NCI-H748 (cell line): ENCODE results near the gene INO80C.
"Not testable (repeated sequence)": the region's sequence is repeated elsewhere in the genome, so short reads cannot be mapped to it uniquely, and the experiment has no call there.

ENCODE experiments used
- DNase-seq: peaks from one replicate; lab custom pipeline; 2025; ENCODE audit not compliant: unreplicated experiment; lab: John Stamatoyannopoulos, UW

The INO80C gene

DNA sequence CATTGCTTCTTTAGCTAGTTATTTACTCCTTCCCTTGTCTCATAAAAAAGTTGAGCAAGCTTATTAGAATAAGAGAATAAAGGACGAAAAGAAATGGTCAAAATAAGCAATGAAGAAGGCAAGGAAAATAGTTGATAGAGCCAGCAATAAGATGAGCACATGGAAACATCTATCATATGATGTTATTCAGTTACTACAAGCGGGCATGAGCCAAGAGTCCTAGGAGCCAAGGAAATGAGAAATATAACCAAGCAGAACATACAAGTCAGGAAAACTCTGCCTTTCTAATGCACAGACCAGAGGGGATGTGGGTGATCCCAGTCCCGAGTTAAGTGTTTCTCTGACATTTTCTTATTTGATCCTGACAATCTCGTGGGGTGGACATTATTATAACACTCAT lies 33.9 kb downstream of the INO80C start:
- DNase-seq, result no peak

DNA sequence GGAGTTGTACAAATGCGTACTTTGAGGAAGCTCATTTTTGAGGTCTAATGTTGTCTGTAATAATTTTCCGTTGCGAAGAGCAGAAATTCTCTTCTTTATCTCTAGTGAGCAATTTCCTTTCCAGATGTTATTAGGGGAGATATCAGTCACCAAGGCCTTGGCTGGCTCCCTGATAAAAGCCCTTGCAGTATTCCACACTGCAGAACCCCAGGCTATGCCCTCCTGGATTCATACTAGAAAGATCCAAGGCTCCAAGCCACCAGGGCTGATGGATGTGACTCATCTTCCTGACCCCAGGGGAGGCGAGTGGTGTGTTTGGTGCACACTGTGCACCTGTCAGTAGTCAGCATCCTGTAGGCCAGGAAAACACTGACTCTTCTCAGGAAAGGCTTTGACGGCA lies 34.7 kb downstream of the INO80C start:
- DNase-seq, result no peak

DNA sequence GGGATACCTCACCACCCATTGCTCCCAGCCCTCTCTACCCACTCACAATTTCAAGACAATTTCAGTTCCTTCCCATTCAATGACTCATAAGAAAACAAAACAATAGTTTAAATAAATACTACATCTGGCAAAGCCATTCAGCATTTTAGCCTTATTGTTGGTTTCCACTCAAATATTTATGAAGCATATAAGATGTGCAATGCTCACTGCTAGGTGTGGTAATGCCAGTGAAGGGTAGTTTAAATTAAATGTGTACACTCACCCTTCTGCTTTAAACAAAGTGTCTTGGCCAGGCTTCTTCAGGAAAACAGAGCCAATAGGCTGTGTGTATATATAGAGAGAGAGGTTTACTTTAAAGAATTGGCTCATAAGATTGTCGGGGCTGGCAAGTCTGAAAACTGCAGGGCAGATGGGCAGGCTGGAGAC lies 37.0 kb downstream of the INO80C start:
- no peak for DNase-seq

DNA sequence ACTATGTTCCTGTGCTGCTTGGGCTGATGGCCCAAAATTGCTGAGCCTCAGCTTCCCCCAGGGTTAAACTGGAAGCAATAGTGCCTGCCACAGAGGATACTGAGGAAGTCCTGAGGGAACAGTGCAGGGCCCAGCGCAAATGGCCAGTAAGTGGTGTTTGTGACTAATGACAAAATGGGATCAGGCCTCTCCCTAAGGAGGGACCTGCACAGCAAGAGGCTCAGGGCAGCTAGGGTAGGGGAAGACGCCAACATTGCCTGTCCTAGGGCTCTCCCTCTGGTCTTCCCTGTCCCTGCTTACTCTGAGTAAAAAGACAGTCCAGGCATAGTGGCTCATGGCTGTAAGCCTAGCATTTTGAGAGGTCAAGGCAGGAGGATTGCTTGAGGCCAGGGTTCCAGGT lies 37.8 kb downstream of the INO80C start:
- DNase-seq, result no peak

DNA sequence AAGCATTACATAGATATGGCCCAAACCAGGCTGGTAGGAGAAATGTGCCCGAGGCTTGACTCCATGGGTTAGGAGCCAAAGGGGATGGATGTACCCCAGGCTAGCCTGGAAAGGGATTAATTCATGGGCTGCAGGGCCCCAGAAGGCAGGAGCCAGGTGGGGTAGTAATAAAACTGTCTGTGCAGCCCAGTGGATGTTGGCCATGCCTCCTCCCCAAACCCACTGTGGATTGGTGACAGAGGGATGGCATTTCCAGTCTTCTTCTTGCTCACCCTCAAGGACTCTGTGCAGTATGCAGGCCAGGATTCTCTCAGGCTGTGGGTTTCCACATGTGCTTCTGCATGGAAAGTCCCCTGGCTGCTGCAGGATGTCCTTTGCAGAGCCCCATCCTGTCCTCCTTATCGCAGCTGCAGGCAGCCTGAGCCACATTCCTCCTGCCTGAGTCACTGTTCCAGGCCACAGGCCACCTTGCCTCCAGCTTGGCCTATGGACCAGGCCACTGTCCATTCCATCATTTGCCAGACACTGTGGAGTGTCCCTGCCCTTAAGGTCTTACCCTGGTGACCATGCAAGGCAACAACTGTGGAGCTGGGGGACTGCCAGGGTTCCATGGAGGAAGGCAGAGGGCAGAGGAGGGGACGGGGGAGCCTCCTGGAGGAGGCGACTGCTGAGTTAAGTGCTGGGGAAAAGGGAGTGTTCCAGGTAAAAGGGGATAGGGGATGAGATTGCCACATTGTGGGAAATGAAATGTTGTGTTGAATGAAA lies 38.9 kb downstream of the INO80C start:
- no peak for DNase-seq

DNA sequence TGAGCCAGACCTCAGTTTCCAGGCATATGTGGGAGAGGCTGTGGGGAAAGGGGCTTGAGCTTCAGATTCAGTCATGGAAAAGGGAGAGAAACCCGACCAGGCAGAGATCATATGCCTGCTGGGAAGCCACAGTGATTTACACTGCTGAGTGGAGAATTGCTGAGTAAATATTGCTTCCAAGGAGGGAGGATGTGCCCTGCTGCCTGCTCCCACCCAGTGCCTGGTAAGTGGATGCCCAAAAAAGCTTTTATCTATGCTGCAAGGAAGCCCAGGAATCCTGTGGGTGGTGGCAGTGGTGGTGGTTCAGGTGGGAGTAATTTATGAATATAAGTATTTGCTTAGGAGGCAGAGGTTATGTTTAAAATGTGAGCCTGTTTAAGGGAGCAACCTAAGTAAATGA lies 39.5 kb downstream of the INO80C start:
- DNase-seq, result peak; percentile 78

DNA sequence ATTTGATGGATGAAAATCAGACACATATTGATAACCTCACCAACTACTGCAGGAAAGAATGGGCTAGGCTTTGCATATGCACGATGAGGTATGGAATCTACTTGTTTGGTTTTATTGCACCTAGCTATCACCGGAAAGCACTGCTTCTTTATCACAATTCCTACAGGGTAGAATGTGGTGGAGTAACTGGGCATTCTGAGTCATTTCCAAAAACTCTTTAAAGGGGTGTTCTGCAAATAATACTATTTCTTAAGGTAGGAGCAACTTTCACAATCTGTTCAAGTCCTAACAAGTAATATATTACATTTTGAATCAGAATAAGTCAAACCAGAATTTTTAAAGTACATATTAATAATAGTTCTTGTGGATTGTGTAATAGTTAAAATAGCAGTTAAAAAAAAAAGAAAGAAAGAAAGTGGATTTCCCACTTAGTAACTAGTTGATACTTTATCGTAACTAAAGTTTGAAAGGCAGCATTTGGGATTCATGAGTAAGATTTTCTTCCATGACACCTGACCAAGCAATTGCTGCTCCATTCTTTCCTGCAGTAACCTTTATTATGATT lies 40.5 kb downstream of the INO80C start:
- no peak for DNase-seq

DNA sequence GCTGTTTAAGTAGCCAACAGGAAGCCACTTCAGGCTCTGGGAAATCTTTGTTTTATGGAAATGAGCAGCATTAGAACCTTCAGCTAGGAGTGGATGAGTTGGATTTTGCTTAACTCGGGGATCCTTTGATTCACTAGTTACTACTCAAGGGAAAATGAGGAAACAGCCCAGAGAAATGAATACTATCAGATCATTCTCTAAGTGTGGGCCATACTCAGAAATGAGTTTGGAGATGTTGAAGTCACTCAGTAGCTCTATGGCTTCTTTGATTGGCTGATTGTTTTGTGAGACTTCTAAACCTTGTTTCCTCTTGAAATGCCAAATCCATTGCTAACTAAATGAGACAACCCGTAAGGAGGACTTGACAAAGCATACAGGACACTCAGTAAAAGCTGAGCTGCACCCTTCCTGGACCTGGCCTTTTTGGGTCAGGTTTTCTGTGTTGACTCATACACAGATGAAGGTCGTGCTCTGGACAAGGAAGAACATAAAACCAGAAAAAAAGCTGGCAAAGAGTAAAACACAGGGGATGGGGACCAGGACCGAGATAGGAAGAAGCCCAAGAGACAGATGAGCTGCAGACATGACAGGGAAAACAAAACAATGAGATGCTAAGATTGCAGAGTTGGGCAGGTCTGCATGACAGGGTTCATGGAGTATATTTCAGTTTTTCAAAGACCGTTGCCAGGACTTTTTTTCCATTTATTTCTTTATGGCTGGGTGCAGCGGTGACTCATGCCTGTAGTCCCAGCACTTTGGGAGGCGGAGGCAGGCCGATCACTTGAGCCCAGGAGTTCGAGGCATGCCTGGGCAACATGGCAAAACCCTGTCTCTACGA lies 41.6 kb downstream of the INO80C start:
- no peak for DNase-seq

DNA sequence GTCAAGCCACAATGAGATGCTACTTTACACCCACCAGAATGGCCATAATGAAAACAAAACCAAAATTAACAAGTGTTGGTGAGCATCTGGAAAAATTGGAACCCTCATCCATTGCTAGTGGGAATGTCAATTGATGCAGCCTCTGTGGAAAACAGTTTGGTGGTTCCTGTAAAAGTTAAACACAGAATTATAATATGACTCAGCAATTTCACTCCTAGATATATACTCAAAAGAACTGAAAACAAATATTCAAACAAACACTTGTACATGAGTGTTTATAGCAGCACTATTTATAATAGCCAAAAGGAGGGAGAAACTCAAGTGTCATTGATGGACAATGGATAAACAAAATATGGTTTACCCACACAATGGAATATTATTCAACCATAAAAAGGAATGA lies 43.0 kb downstream of the INO80C start:
- no peak for DNase-seq

DNA sequence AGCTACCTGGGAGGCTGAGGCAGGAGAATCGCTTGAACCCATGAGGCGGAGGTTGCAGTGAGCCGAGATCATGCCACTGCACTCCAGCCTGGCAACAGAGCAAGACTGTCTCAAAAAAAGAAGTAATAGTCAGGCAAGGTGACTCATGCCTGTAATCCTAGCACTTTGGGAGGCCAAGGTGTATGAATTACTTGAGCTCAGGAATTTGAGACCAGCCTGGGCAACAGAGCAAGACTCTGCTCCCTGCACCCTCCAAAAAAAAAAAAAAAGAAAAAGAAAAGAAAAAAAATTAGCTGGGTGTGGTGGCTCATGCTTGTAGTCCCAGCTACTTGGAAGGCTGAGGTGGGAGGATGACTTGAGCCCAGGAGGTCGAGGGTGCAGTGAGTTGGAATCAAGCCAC lies 44.7 kb downstream of the INO80C start:
- not testable (repeated sequence) for DNase-seq

DNA sequence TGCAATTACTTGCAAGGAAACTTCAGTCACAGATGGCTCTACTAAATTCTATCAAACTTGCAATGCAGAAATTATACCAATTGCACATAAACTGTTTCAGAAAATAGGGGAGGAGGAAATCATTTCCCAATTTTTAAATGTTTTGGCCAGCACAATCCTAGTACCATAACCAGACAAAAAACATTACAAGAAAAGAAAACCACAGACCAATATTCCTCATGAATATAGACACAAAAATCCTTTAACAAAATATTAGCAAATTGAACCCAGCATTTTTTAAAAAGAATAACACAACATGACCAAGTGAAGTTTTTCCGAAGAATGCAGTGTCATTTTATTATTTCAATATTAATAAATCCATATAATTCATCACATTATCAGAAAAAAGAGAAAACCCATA lies 45.8 kb downstream of the INO80C start:
- no peak for DNase-seq

DNA sequence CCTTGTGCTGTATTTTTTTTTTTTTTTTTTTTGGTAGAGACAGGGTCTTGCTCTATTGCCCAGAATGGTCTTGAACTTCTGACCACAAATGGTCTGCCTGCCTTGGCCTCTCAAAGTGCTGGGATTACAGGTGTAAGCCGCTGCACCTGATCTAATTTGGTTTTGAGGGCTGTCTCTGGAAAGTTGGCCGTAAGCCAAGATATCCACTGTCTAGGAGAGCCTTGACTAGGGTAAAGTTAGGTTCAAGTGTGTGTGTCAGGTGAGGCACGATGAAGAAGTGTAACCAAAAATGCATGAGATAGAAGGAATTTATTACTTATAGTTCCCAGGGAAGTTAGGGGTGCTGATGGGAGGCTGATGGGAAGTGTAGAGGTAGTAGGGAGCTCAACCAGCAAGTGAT lies 46.7 kb downstream of the INO80C start:
- DNase-seq, result peak; percentile 14

DNA sequence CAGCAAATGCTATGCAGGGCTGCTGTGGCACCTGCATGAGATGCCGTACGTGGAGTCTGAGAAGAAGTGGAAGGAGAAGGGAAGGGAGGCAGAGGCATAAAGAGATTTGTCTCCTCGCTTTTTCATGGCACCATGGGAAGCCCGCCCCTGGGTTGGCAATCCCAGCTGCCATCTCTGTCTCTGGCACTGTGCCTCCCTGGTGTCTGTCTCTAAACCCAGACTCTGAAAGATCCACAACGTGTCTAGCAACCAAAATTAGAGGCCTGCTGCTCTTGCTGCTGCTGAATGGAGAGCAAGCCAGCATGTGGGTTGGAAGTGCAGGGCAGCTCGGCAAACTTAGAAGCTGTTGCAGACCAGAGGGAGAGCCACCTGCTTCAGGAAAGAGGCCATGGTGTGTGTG lies 53.1 kb downstream of the INO80C start:
- DNase-seq, result no peak

DNA sequence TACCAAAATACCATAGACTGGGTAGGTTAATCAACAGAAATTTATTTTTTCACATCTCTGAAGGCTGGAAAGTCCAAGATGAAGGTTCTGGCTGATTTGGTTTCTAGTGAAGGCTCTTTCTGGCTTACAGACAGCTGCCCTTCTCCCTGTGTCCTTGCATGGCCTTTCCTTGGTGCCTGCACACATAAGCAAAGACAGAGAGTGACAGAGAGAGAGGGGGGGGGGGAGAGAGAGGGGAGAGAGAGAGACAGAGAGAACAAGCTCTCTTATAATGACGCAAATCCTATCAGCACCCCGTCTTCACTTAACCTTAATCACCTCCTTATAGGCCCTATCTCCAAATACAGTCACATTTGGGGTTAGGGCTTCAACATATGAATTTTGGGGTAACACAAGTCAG lies 53.9 kb downstream of the INO80C start:
- DNase-seq, result no peak

DNA sequence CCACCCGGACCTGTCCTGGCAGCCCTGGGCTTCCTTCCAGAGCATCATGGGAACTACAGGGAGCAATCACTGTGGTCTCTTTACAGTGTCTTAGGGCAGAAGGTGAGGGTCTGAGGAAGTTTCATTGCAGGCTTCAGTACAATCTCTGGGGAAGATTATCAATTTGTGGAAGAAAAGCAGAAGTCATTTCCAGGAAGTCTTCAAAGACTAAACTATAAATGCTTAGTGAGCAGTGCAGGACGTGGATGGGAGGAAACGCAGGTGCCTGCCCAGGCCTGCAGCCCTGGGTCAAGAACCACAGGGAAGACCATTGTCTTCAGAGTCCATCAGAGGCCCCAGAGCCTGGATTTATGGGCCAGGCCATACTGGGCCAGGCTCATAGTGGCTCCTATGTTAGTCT lies 54.3 kb downstream of the INO80C start:
- no peak for DNase-seq

DNA sequence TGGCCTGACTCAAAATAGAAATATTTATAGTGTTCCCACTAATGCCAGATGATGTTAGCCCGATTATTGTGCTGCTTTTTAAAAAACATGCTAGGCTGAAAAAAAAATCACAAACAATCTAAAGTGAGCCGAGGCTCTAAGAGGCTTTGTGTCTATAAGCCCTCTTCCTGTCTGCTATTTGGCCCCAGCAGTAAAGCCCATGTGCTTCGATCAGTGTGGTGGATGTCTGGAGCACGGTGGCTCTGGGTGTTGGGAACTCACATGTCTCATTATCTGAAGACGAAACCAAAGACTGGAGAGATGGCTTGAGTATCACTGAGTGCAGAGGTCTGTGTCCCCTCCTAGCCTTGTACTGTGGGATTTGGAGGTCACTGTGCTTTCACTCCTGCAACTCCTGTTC lies 55.1 kb downstream of the INO80C start:
- no peak for DNase-seq

DNA sequence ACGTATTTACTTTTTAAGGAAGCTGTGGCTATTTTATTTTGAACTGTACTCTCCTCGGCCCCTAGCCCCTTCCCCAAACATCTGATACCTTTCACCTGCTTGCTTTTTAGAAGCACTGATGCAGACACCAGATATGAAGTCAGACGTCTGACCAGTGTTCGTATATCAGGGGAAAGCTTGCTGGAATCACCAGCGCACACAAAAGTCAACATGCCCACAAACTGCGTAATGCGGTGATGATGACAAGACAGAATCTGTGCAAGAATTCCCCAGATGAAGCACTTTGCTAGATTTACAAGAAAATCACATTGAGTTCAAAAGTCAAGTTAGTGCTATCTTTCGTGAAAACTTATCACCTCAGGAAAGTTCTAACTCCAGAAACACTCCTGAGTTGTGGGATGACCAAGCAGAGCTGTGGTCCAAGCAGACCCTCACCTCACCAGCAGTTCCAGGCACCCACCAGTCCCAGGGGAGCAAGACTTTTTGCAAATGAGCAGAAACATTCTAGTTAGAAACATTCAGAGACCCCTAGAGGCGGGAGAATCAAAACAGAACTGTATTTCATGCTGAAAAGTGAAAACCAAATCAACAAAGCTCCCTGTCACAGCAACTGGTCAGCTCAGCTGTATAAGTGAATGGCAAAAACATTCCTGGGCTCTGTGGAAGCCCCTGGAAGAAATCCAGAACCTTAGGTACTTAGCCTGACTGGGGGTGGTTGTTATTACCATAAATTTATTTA lies 55.7 kb downstream of the INO80C start:
- no peak for DNase-seq

DNA sequence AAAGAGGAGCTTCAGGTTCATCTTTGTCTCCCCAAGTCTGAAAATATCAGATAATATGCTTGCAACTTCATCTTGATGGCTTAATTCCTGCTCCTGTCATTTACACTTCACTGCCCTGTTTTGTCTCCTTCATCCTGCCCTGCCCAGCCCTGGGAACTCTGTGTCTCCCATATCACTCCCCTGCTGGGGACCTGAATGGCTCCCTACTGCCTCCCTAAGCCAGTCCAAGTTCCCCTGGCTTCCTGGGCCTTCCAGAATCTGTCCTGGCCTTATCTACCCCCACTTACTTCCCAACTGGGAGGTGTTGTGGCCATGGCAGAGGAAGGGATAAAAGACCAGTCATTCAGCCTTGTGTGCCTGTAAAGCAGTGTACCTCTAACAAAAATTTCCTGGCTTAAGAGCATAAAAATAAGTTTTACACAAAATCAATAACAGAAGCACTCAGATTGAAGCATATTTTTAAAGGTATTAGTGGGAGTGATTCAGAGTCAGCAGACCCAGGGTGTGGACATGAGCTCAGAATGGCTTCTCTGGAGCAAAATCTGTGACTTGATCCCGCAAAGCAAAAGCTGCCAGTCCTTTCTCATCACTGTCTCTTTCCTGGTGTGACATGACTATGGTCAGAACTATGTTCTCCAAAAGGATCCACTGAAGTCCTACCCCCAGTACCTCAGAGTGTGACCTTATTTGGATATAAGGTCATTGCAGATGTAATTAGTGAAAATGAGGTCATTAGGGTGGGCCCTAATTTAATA lies 59.1 kb downstream of the INO80C start:
- DNase-seq, result no peak

DNA sequence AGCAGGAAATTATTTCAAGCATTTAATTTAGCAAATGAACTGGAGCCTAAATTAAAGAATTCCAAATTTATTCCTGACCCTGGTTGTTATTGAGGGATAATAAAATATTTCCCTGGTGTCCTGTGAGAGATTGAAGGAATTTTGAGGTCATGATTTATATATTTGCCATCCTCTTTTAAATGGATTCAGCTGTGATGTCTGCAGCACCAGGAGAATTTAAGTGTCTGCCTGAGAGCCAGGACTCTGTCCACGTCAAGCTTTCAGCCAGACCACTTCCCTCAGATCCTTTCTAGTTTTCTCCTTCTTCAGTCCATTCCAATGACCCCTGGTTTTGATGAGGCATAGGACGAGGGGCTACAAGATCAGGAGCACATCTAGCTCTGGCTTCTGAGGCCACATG lies 59.9 kb downstream of the INO80C start:
- DNase-seq, result no peak

DNA sequence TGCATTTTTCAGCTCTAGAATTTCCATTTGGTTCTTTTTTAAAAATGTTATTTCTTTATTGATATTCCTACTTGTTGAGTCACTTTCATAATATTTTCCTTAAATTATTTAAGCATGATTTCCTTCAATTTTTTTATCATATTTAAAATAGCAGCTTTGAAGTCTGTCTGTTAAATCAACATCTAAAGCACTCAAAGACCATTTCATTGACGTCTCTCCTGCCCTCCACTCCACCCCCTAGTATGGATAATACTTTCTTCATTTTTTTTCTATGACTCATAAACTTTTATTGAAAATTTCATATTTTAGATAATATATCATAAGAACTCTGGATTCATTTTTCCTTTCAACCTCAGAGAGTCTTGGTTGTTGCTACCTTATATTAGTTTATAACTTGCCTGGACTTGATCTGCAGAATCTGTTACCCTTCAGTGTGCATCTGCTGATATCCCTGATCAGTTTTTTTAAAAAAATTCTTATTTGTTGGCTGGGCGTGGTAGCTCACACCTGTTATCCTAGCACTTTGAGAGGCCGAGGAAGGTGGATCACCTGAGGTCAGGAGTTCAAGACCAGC lies 61.6 kb downstream of the INO80C start:
- DNase-seq, result no peak
